Measurements from ENCODE around the gene KIAA1755. TPM values are rescaled to one million over a fixed set of nuclear protein-coding genes. Genes with fewer than 3 reads are reported as not detected.

The KIAA1755 gene
- total and polyA plus RNA-seq, 10 of the 15 experiments (the other 5 are each of a cell fraction or from before 2014, with no cell fraction given), result not detected

- no peaks in the 10 kb centered on the region for H4K20me1 ChIP-seq (ENCODE audit: control insufficient read depth, insufficient read depth)
- H3K27ac ChIP-seq (ENCODE audit: control insufficient read depth, insufficient read depth), result no peak overlapping the region
- H2AFZ ChIP-seq (ENCODE audit: control insufficient read depth, low read depth, low read length), result no peak overlapping the region
- ATAC-seq (no peak), FAIRE-seq (no peak), DNase-seq (ENCODE audit: low read depth, low spot score) (no peak)
- ChIA-PET SMC1A (ENCODE audit: uncharacterized antibody, unreplicated experiment) (interaction anchor here (0.6 to 0.7 kb wide), 2 partner anchors 435 to 477 kb away, joined by 3 read pairs; no protein-coding TSS in a partner anchor), CTCF (interaction anchor here (1.0 to 5.1 kb wide), 3 partner anchors 8 to 649 kb away, joined by 3 to 27 read pairs (median 4); no protein-coding TSS in a partner anchor), POLR2A (no interaction called here), RAD21 (ENCODE audit: unreplicated experiment) (no interaction called here)
- no peak overlapping the region for H3K9ac ChIP-seq (ENCODE audit: control insufficient read depth, insufficient read depth, low read length)
- WGBS (ENCODE audit: insufficient coverage, insufficient replicate concordance, low lambda C conversion rate, missing lambda C conversion rate), result 52% methylated on average over 18 of the region's 18 CpGs
- intact Hi-C loops (cut with micrococcal nuclease; ENCODE audit: unreplicated experiment) (no loop called here), in situ Hi-C loops (cut with MboI) (loop anchor here (5.0 kb wide), 1 partner anchor 156 kb away; no protein-coding TSS in a partner anchor)
- no peaks in the 10 kb centered on the region for H3K4me1 ChIP-seq (ENCODE audit: control insufficient read depth, insufficient read depth, low read length)
- TF ChIP-seq NFIC (IDR thresholded peaks at IDR 0.05; ENCODE audit: low read depth, low read length) (no peak), RELB (IDR thresholded peaks at IDR 0.05; ENCODE audit: low read depth) (no peak), HCFC1 (IDR thresholded peaks at IDR 0.05; ENCODE audit: low read length) (no peak), TCF12 (IDR thresholded peaks at IDR 0.05; ENCODE audit: low read depth, low read length) (no peak)
- no peaks in the 10 kb centered on the region for H3K36me3 ChIP-seq (ENCODE audit: control insufficient read depth in 2 of 2, insufficient read depth in 2 of 2, low read length in 1 of 2)
- BruUV-seq (replicated peaks), result no TSS peak
- no peaks in the 10 kb centered on the region for H3K9me3 ChIP-seq (replicated peaks; ENCODE audit: control insufficient read depth, insufficient read depth, low read length)
- H3K79me2 ChIP-seq (ENCODE audit: control insufficient read depth, insufficient read depth, low read length), result no peaks in the 10 kb centered on the region
- H3K4me2 ChIP-seq (ENCODE audit: control insufficient read depth, insufficient read depth), result no peak overlapping the region
- no peaks in the 10 kb centered on the region; a peak in 1 of 4 replicates for H3K27me3 ChIP-seq (replicated peaks in 1 of 2; ENCODE audit: control insufficient read depth in 2 of 2, insufficient read depth in 2 of 2, low read length in 1 of 2)
- no peak overlapping the region for H3K4me3 ChIP-seq
These were observed 47.5 kb downstream of the KIAA1755 start for GRCh38 chr20:38212806-38213606.

All from GM12878 (cell line).